PFSK-1 (cell line): Measurements from ENCODE around the gene TH.

Experiments used
- FOXP2 ChIP-seq: optimal IDR thresholded peaks from 2 replicates; pipeline ENCODE3; 2011; ENCODE audit warnings: borderline replicate concordance, control low read depth, inconsistent platforms; ENCODE audit not compliant: insufficient read depth; ENCODE audit errors: extremely low read length, extremely low read depth
- POLR2AphosphoS5 ChIP-seq: IDR thresholded peaks from 2 replicates; pipeline ENCODE4 v1.6.1; 2012; ENCODE audit warnings: low read depth, mild to moderate bottlenecking, control low read depth, low read length, moderate library complexity
- REST ChIP-seq, 2 experiments: IDR thresholded peaks; 2 replicates each; pipeline versions ENCODE4 v1.6.1 to v1.8.0; 2011 to 2012; ENCODE audit warnings: low read depth in 2 of 2, low read length in 2 of 2, control low read depth in 1 of 2, inconsistent platforms in 1 of 2, mild to moderate bottlenecking in 1 of 2, moderate library complexity in 1 of 2; ENCODE audit not compliant: insufficient read depth in 1 of 2
- SIN3A ChIP-seq: IDR thresholded peaks from 2 replicates; pipeline ENCODE4 v1.6.1; 2012; ENCODE audit warnings: mild to moderate bottlenecking, low read length, moderate library complexity, borderline replicate concordance; ENCODE audit not compliant: insufficient read depth
- TAF1 ChIP-seq: IDR thresholded peaks from 2 replicates; pipeline ENCODE4 v1.6.1; 2012; ENCODE audit warnings: low read length, control low read depth, borderline replicate concordance; ENCODE audit not compliant: insufficient read depth

Gene TH

DNA sequence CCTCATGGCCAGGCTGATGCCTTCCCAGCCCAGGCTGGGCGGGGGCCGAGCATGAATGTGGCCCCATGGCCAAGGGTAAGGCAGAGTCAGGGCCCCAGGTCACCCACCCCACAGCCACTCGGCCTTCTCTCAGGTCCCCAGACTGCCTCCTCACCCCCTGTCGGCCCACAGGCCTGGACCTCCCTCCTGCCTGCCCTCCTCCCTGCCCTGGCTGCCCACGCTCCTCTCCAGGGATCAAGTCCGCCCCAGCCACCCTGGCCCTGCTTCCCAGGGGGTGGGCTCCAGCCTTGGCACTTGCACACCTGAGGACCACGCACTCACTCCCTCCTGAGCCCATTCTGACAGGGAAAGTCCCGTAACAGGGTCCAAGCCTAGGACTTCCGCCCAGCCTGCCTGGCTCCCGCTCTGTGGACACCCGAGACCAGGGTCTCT is 37.8 kb upstream of the TH start:
- TF ChIP-seq FOXP2 (no peak), SIN3A (no peak), POLR2AphosphoS5 (no peak), REST (IDR thresholded peaks at IDR 0.05; ENCODE audit: insufficient read depth in 1 of 2, low read depth in 2 of 2, low read length in 2 of 2) (no peak), TAF1 (no peak)

DNA sequence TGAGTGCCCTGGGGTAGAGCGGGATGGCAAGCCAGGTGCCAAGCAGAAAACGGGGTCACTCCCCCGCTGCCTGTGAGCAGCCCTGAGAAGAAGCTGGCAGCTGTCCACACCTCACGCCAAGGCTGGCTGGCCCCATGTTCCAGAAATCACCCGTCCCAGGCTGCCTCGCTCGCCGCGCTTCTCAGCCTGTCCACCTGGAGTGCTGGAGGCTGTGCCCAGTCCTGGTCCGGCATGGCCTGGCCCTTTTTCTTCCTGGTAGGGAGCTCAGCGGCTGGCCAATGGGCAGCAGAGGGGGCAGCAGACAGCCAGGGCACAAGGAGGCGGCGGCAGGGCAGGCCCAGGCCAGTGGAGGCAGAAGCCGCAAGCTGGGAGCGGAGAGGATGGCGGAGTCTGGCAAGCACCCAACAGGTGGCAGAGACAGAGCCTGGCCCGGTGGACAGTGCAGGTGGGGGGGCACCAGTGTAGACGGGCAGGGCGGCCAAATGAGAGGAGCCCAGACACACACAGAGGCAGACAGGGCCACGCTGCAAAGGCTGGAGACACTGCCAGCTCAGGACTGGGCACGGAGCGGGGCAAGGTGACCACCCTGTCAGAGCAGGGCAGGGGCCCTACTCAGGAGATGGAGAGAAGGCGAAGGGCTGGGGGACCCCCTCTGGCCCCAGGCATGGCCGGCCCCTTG is 37.2 kb upstream of the TH start:
- TF ChIP-seq FOXP2 (no peak), SIN3A (no peak), REST (IDR thresholded peaks at IDR 0.05; ENCODE audit: insufficient read depth in 1 of 2, low read depth in 2 of 2, low read length in 2 of 2) (no peak), TAF1 (no peak), POLR2AphosphoS5 (no peak)

- no peak for TF ChIP-seq REST (IDR thresholded peaks at IDR 0.05; ENCODE audit: insufficient read depth in 1 of 2, low read depth in 2 of 2, low read length in 2 of 2)
- TF ChIP-seq POLR2AphosphoS5, result no peak
- no peak for TF ChIP-seq TAF1
- TF ChIP-seq FOXP2, result no peak
Observed at GRCh38 chr11:2207773-2208621, 36.4 kb upstream of the TH start.

- TF ChIP-seq TAF1, result no peak
- TF ChIP-seq REST (IDR thresholded peaks at IDR 0.05; ENCODE audit: insufficient read depth in 1 of 2, low read depth in 2 of 2, low read length in 2 of 2), result no peak
- TF ChIP-seq SIN3A, result no peak
- TF ChIP-seq POLR2AphosphoS5, result no peak
- no peak for TF ChIP-seq FOXP2
Observed at GRCh38 chr11:2207212-2207611, 35.6 kb upstream of the TH start.
